GM12892 (cell line): ENCODE measurements around the gene CHST4.

Experiments
- POLR2A ChIP-seq: IDR thresholded peaks from 2 replicates; pipeline ENCODE4 v1.6.1; 2011; ENCODE audit warnings: low read depth, low read length, control low read depth
- POLR2AphosphoS5 ChIP-seq: IDR thresholded peaks from 2 replicates; pipeline ENCODE4 v1.6.1; 2011; ENCODE audit warnings: low read depth, low read length, control low read depth
- TAF1 ChIP-seq: IDR thresholded peaks from 2 replicates; pipeline ENCODE4 v1.6.1; 2011; ENCODE audit warnings: low read depth, mild to moderate bottlenecking, control low read depth, low read length, borderline replicate concordance

DNA sequence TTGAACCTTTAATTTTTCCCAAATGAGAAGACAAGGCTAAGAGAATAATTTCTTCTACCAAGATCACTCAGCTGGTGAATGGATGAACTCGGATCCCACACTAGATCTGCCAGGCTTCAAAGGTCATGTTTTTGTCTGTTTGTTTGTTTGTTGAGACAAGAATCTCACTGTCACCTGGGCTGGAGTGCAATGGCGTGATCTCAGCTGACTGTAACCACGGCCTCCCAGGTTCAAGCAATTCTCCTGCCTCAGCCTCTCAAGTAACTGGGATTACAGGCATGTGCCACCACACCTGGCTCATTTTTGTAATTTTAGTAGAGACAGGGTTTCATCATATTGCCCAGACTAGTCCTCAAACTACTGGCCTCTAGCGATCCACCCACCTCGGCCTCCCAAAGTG lies 43.7 kb upstream of the CHST4 start:
- TF ChIP-seq POLR2AphosphoS5 (no peak), POLR2A (no peak), TAF1 (no peak)
